Chondrocyte (in vitro differentiated cells): ENCODE measurements around the gene STT3B. TPM values are rescaled to one million over a fixed set of nuclear protein-coding genes. Genes with fewer than 3 reads are reported as not detected.

ENCODE experiments used
- DNase-seq: peaks from one replicate; pipeline ENCODE4 v3.0.0; 2021; ENCODE audit warnings: mixed read lengths, low spot score
- H3K27ac Mint-ChIP-seq: one replicate; pipeline ENCODE4 v1.8.0; 2021; ENCODE audit warnings: mild to moderate bottlenecking, moderate library complexity, mixed read lengths; ENCODE audit not compliant: unreplicated experiment
- H3K27me3 Mint-ChIP-seq: 2 replicates; pipeline ENCODE4 v1.8.0; 2021; ENCODE audit warnings: low read depth, mixed read lengths
- H3K36me3 Mint-ChIP-seq: 2 replicates; pipeline ENCODE4 v1.8.0; 2021; ENCODE audit warnings: low read depth, mixed read lengths
- H3K4me1 Mint-ChIP-seq: 2 replicates; pipeline ENCODE4 v1.8.0; 2021; ENCODE audit warnings: low read depth, mild to moderate bottlenecking, mixed read lengths
- H3K4me3 Mint-ChIP-seq: one replicate; pipeline ENCODE4 v1.8.0; 2021; ENCODE audit warnings: mild to moderate bottlenecking, moderate library complexity, mixed read lengths; ENCODE audit not compliant: unreplicated experiment
- H3K9me3 Mint-ChIP-seq: 2 replicates; pipeline ENCODE4 v1.8.0; 2021; ENCODE audit warnings: low read depth, mixed read lengths
- total RNA-seq: library from RNA; stranded (reverse); gene quantifications from 3 replicates; pipeline ENCODE4 v1.2.1, GENCODE V29; 2021
- TF ChIP-seq, protein P1 (sequence below): fragments of 200-600 bp; sonication (generic); IDR thresholded peaks from 2 replicates; pipeline ENCODE4 v1.5.0; 2021; ENCODE audit warnings: antibody characterized with exemption, mild to moderate bottlenecking, moderate library complexity

STT3B gene
- total RNA-seq, 1 donor from 2014 or later = 118 TPM

DNA sequence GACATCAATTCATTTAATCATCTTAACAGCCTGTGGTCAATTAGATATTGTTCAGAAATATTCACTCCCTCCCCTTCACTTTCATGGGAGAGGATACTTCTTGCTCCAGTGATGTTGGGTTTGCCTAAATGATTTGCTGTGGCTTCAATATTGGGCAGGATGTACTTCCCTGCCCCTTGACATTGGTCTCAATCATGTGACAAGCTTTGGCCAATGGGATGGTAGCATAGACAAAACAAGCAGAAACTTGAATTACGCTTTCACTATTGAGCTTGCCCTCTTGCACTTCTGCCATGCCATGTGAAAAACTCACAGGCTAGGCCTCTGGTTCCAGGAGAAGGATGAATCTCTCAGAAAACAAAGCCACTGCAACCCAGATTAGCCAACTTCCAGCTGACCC lies 42.2 kb upstream of the STT3B start:
- no peaks in the 10 kb centered on the region for H3K27me3 Mint-ChIP-seq
- H3K36me3 Mint-ChIP-seq = no peaks in the 10 kb centered on the region
- peaks cover 6% of the 10 kb centered on the region for H3K9me3 Mint-ChIP-seq
- no peak overlapping the region for H3K27ac Mint-ChIP-seq
- H3K4me3 Mint-ChIP-seq = no peak overlapping the region
- DNase-seq = no peak
- no peaks in the 10 kb centered on the region for H3K4me1 Mint-ChIP-seq
- TF ChIP-seq, protein P1, sequence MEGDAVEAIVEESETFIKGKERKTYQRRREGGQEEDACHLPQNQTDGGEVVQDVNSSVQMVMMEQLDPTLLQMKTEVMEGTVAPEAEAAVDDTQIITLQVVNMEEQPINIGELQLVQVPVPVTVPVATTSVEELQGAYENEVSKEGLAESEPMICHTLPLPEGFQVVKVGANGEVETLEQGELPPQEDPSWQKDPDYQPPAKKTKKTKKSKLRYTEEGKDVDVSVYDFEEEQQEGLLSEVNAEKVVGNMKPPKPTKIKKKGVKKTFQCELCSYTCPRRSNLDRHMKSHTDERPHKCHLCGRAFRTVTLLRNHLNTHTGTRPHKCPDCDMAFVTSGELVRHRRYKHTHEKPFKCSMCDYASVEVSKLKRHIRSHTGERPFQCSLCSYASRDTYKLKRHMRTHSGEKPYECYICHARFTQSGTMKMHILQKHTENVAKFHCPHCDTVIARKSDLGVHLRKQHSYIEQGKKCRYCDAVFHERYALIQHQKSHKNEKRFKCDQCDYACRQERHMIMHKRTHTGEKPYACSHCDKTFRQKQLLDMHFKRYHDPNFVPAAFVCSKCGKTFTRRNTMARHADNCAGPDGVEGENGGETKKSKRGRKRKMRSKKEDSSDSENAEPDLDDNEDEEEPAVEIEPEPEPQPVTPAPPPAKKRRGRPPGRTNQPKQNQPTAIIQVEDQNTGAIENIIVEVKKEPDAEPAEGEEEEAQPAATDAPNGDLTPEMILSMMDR = no peak

DNA sequence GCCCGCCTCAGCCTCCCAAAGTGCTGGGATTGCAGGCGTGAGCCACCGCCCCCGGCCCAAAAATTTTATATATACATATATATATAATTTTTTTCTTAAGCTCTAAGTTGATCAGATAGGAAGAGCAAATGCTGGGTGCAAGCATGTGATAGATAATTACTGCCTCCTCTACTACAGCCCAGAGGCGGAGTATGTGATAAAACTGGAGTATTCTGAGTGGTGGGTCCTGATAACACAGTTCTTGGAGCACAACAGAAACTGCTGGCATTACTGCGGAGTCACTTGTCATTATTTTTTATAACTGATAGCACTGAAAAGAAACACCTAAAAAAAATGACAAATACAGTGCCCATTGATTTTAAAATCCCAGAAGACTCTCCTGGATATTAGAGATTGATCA lies 41.1 kb upstream of the STT3B start:
- DNase-seq = no peak
- TF ChIP-seq, protein P1 = no peak
- H3K4me1 Mint-ChIP-seq = peaks cover 3% of the 10 kb centered on the region
- H3K9me3 Mint-ChIP-seq = peaks cover 6% of the 10 kb centered on the region
- no peaks in the 10 kb centered on the region for H3K27me3 Mint-ChIP-seq
- H3K36me3 Mint-ChIP-seq = no peaks in the 10 kb centered on the region
- no peak overlapping the region for H3K4me3 Mint-ChIP-seq
- no peak overlapping the region for H3K27ac Mint-ChIP-seq

DNA sequence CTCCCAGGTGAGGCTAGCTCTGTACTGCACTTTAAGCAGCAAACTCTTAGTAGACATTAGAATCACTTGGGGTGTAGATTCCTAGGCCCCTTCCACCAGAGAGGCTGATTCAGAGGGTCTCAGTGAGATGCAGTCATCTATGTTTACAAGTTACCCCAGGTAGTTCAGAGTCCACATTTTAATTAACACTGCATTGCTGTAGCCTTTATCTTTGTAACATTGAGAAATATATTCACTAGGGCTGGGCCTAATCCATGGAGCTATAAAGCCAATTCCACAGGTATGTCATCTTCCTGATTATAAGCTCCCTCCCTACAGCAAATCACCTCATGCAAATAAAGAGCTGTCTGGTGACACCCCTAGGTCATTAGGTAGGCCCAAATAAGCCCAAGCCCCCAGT lies 39.6 kb upstream of the STT3B start:
- DNase-seq = no peak
- TF ChIP-seq, protein P1 = no peak
- H3K4me3 Mint-ChIP-seq = no peak overlapping the region

DNA sequence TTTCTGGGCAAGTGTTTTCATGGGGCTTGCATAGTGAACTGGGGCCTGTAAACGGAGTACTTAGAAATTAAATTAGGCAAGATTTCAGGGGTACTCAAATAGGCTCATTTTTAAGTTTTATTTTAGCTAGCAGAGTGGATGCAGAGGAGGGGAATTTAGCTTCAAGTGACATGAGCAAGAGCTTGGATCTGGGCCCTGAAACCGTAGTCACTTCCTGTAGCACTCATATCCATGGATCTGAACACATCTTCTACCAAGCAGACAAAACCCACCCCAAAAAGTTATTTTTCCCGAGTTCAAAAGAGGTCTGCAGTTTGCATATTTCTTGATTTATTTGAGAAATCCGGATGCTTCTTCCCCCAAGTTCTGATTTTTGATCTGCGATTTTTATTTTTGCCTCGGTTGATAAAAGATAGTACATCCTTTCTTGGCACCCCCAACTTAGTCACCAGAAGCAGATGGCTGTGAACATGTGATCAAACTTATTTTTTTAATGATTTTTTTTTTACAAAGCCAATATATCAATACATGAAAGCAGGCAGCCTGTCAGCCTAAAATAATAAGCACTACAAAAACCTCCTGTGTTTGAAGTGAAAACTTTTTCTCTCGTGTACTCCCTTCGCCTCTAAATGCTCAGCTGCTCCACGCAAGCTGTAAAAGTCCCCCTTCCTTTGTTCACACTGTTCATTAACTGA lies 36.6 kb upstream of the STT3B start:
- TF ChIP-seq, protein P1 = no peak
- no peak for DNase-seq

More for the DNA sequence above, 39.6 kb upstream of the STT3B start:
- peaks cover 3% of the 10 kb centered on the region for H3K4me1 Mint-ChIP-seq
- peaks cover 6% of the 10 kb centered on the region for H3K9me3 Mint-ChIP-seq
- H3K27ac Mint-ChIP-seq = no peak overlapping the region
- no peaks in the 10 kb centered on the region for H3K27me3 Mint-ChIP-seq
- H3K36me3 Mint-ChIP-seq = no peaks in the 10 kb centered on the region

DNA sequence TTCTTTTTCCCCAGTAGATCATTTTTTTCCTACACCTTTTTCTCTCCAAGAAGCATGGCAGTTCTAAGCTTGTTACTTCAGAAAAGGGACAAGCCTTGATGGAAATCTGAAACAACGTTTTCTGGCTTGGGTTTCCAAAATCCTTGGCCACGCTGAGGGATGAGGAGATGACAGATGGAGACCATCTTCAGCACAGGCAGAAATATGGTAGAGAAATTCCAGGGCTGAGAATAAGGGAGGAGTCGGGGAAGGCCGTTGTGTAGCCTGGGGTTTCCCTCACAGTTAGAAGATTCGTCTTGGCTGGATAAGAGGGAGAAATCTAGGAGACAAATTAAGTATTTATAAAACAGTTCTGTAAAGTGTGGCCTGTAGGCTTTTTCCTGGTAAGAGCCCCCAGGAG lies 33.9 kb upstream of the STT3B start:
- Mint-ChIP-seq H3K36me3 (no peaks in the 10 kb centered on the region), H3K27me3 (peaks cover 7% of the 10 kb centered on the region), H3K4me3 (no peak overlapping the region), H3K27ac (no peak overlapping the region), H3K4me1 (peaks cover 3% of the 10 kb centered on the region), H3K9me3 (no peaks in the 10 kb centered on the region)
- TF ChIP-seq, protein P1 = no peak
- no peak for DNase-seq

More for the DNA sequence above, 36.6 kb upstream of the STT3B start:
- no peaks in the 10 kb centered on the region for H3K36me3 Mint-ChIP-seq
- H3K4me3 Mint-ChIP-seq = no peak overlapping the region
- no peak overlapping the region for H3K27ac Mint-ChIP-seq
- H3K27me3 Mint-ChIP-seq = peaks cover 3% of the 10 kb centered on the region
- no peaks in the 10 kb centered on the region for H3K9me3 Mint-ChIP-seq
- peaks cover 3% of the 10 kb centered on the region for H3K4me1 Mint-ChIP-seq
